Body of pancreas (tissue), 4 donors: Measurements from ENCODE around the gene MDH1.

Experiments
- POLR2A ChIP-seq, 3 donors: fragments of 450-650 bp; IDR thresholded peaks; one replicate each; pipeline ENCODE4 v1.6.1; 2016; ENCODE audit warnings: antibody characterized with exemption in 3 of 3, mild to moderate bottlenecking in 2 of 3
- TF ChIP-seq, protein P1 (sequence below), 7 experiments: fragments of 450-650 bp in 4 of 7; fragments of 200-600 bp in 3 of 7; sonication (generic) in 3 of 7; IDR thresholded peaks; one replicate each; pipeline ENCODE4 v1.5.1; 2016 to 2019; ENCODE audit warnings: antibody characterized with exemption in 7 of 7

DNA sequence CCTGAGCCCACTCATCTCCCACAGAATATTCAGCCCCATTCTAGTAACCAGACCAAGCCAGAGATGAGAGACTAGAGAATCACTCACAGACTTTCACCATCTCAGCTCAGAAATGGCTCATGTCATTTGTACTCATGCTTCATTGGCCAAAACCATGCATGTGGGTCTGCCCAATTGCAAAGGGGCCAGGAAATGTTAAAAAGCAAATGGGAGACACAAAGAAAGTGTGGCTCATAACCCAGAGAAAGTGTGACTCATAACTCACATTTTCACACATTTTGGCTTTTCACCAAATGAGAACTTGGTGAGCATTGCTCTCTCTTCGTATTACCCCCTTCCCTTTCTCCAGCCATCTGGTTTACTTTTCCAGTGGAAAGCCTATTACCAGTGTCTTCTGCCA is 66.2 kb downstream of the MDH1 start:
- TF ChIP-seq, protein P1, sequence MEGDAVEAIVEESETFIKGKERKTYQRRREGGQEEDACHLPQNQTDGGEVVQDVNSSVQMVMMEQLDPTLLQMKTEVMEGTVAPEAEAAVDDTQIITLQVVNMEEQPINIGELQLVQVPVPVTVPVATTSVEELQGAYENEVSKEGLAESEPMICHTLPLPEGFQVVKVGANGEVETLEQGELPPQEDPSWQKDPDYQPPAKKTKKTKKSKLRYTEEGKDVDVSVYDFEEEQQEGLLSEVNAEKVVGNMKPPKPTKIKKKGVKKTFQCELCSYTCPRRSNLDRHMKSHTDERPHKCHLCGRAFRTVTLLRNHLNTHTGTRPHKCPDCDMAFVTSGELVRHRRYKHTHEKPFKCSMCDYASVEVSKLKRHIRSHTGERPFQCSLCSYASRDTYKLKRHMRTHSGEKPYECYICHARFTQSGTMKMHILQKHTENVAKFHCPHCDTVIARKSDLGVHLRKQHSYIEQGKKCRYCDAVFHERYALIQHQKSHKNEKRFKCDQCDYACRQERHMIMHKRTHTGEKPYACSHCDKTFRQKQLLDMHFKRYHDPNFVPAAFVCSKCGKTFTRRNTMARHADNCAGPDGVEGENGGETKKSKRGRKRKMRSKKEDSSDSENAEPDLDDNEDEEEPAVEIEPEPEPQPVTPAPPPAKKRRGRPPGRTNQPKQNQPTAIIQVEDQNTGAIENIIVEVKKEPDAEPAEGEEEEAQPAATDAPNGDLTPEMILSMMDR (IDR thresholded peaks at IDR 0.05), result no peak
- TF ChIP-seq POLR2A (IDR thresholded peaks at IDR 0.05), result no peak
